Left lung (tissue), 10 donors: ENCODE results near the gene NFIL3. TPM values are rescaled to one million over a fixed set of nuclear protein-coding genes. Genes with fewer than 3 reads are reported as not detected.
A peak's percentile ranks its signal among the peaks of the same experiment; 100 is the strongest.

Source experiments
- ATAC-seq: fragments of 200-7000 bp; cut with Tn5 transposase; one replicate; pipeline ENCODE4 v1.9.1; 2020; ENCODE audit warnings: moderate library complexity
- DNase-seq, 4 donors: peaks; one replicate each; pipeline ENCODE4 v3.0.0-alpha.2; 2013 to 2020
- H3K27ac ChIP-seq, 2 donors: fragments of 200-600 bp; sonication (generic) in 1 of 2; one replicate each; pipeline versions ENCODE4 v1.5.0 to v1.8.0; 2020 to 2021
- H3K27me3 ChIP-seq, 2 donors: fragments of 200-600 bp; sonication (generic) in 1 of 2; one replicate each; pipeline versions ENCODE4 v1.5.0 to v1.8.0; 2020 to 2021
- H3K36me3 ChIP-seq, 2 donors: fragments of 200-600 bp; sonication (generic) in 1 of 2; one replicate each; pipeline versions ENCODE4 v1.5.0 to v1.8.0; 2020 to 2021
- H3K4me1 ChIP-seq, 2 donors: fragments of 200-600 bp; one replicate each; pipeline ENCODE4 v1.8.0; 2021
- H3K4me3 ChIP-seq, 2 donors: fragments of 200-600 bp; sonication (generic) in 1 of 2; one replicate each; pipeline versions ENCODE4 v1.5.0 to v1.8.0; 2020 to 2021; ENCODE audit warnings: mild to moderate bottlenecking in 1 of 2
- H3K9me3 ChIP-seq, 2 donors: fragments of 200-600 bp; sonication (generic) in 1 of 2; one replicate each; pipeline versions ENCODE4 v1.5.0 to v1.8.0; 2020 to 2021
- intact Hi-C, 2 donors: fragments of 100-400 bp; cut with DNase I; formaldehyde crosslinking; loops; one replicate each; pipeline versions ENCODE4 v1.11.2 to v1.14.2; 2022
- polyA plus RNA-seq, 6 donors: library from polyadenylated mRNA; unstranded; fragments of 120-200 nt; gene quantifications; one replicate each; pipeline ENCODE4 v1.2.1, GENCODE V29; 2013; ENCODE audit not compliant: insufficient read length in 6 of 6
- total RNA-seq, 2 donors: library from RNA; stranded (reverse); fragmentation: NEBNext Ultra II Directional; extraction: Animal tissue kit (Norgen Biotek cat#: 25700); gene quantifications; one replicate each; pipeline ENCODE4 v1.2.1, GENCODE V29; 2021
- TF ChIP-seq, protein P1 (sequence below), 2 donors: fragments of 200-600 bp; sonication (generic) in 1 of 2; IDR thresholded peaks; one replicate each; pipeline versions ENCODE4 v1.5.0 to v1.8.0; 2021; ENCODE audit warnings: antibody characterized with exemption in 2 of 2
- donor health status: DM: no; HTN: yes; CAD: no.
- donor health status: DM: no; HTN: no; CAD: no.

Gene NFIL3
- total and polyA plus RNA-seq, 8 donors = 27.8 to 52.8 (median 44.0) TPM

DNA sequence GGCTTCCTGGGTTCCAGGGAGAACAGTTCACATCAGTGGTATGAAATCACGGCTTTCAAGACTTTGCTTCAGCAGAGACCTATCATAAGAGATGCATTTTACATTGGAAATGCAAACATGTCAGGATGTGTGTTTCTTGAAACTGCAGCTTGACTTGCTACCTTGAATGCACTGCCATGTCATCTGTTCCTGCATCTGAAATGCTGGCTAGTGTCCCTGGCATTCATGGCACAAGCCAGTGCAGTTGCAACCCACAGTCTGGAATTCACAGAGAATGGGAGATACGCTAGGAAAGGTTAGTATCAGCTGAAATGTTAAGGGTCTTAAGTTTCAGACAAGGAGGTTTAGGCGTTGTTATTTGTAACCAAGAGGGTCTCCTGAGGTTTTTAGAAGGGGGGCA, 24.7 kb downstream of the NFIL3 start:
- no peaks in the 10 kb centered on the region for H3K36me3 ChIP-seq
- DNase-seq = no peak
- no peak for ATAC-seq
- no peaks in the 10 kb centered on the region for H3K27me3 ChIP-seq
- peaks cover 3 to 32% of the 10 kb centered on the region in 2 donors for H3K4me1 ChIP-seq
- no peak overlapping the region for H3K4me3 ChIP-seq
- TF ChIP-seq, protein P1, sequence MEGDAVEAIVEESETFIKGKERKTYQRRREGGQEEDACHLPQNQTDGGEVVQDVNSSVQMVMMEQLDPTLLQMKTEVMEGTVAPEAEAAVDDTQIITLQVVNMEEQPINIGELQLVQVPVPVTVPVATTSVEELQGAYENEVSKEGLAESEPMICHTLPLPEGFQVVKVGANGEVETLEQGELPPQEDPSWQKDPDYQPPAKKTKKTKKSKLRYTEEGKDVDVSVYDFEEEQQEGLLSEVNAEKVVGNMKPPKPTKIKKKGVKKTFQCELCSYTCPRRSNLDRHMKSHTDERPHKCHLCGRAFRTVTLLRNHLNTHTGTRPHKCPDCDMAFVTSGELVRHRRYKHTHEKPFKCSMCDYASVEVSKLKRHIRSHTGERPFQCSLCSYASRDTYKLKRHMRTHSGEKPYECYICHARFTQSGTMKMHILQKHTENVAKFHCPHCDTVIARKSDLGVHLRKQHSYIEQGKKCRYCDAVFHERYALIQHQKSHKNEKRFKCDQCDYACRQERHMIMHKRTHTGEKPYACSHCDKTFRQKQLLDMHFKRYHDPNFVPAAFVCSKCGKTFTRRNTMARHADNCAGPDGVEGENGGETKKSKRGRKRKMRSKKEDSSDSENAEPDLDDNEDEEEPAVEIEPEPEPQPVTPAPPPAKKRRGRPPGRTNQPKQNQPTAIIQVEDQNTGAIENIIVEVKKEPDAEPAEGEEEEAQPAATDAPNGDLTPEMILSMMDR (IDR thresholded peaks at IDR 0.05) = no peak
- intact Hi-C loops = no loop called here
- no peak overlapping the region for H3K27ac ChIP-seq
- no peaks in the 10 kb centered on the region for H3K9me3 ChIP-seq

DNA sequence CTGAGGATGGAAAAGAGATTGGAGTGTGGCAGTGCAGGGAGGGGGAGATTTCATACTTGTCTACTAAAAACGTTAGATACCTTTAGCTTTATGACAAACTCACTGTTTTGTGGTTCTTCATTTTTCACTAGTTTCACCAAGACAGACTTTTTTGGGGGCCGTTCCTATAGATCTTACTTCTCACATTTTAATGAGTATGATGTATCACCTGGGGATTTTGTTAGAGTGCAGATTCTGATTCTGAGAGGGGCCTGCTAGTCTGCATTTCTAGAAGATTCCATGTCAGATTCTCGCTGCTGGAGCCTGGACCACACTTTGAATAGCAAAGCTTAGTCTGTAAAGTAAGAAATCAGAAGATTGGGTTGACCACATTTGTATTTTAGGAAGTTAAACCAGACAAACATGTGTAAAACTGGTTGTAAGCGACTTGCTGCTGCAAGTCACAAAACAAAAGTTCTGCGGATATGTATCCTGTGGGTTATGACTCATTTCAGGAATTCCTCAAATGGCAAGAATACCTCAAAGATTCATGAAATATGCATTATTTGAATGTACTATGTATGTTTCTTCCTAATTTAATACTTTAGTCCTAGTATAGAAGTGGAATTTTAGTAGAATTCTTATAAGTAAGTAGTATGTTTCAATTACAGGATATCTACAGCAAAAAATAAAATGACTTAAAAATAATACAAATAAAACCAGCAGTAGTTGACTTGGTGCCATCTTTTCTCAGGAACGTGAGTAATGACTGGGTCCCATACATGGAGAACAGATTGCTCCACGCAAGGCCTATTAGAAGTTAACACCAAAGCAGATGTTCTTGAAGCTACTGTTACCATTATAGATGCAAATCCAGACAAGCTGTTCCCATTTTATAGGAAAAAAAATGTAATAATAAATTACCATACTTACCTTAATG, 27.8 kb downstream of the NFIL3 start:
- Histone ChIP-seq H3K36me3 (no peaks in the 10 kb centered on the region), H3K4me1 (peaks cover 3 to 24% of the 10 kb centered on the region in 2 donors), H3K4me3 (no peak overlapping the region), H3K27ac (peak overlapping the region; percentile 60 to 73), H3K9me3 (no peaks in the 10 kb centered on the region), H3K27me3 (no peaks in the 10 kb centered on the region)
- intact Hi-C loops = no loop called here
- DNase-seq (no peak), ATAC-seq (peak; percentile 50)
- TF ChIP-seq, protein P1 (IDR thresholded peaks at IDR 0.05) = no peak

DNA sequence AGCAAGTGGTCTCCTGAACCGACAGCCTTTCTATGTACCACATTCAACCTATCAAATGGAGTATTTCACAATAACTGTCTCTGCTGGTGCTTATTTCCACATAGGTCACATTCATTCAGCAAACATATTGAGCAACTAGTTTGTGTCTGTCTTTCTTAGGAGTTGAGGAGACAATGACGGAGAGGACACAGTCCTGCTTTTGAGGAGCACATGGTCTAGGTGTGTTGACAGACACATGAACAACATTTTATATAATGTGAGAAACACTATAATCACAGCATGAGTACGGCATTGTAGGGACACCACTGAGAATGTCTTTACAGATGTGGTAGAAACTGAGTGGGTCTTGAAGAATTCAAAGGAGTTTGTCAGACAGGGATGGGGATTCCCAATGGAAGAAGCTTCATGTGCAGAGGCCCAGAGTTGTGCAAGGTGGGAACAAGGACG, 28.5 kb downstream of the NFIL3 start:
- intact Hi-C loops = no loop called here
- ATAC-seq (peak; percentile 74), DNase-seq (no peak)
- Histone ChIP-seq H3K9me3 (no peaks in the 10 kb centered on the region), H3K27me3 (no peaks in the 10 kb centered on the region), H3K4me3 (no peak overlapping the region), H3K4me1 (peaks cover 3 to 24% of the 10 kb centered on the region in 2 donors), H3K27ac (peak overlapping the region; percentile 60 to 73), H3K36me3 (no peaks in the 10 kb centered on the region)
- TF ChIP-seq, protein P1 (IDR thresholded peaks at IDR 0.05) = no peak

DNA sequence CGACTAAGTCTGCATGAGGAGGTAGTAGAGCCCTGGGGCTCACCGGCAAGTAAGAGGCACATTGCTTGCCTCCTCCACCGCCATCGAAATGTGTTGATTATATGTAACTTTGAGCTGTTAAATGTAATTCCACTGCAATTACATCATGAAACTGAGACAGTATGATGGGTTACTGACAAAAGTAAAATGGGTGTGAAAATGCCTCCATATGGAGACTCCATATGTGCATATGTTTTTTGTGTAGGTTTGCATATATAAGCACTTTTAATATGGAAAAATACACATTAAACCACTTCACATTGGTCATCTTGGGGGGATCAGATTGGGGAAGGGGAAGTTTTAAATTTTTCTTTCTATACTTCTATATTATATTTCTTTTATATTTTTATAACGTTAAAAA, 29.8 kb downstream of the NFIL3 start:
- Histone ChIP-seq H3K4me3 (no peak overlapping the region), H3K9me3 (no peaks in the 10 kb centered on the region), H3K4me1 (peaks cover 3 to 24% of the 10 kb centered on the region in 2 donors), H3K27me3 (no peaks in the 10 kb centered on the region), H3K27ac (no peak overlapping the region), H3K36me3 (no peaks in the 10 kb centered on the region)
- intact Hi-C loops = no loop called here
- ATAC-seq = no peak
- DNase-seq = no peak
- TF ChIP-seq, protein P1 (IDR thresholded peaks at IDR 0.05) = no peak

DNA sequence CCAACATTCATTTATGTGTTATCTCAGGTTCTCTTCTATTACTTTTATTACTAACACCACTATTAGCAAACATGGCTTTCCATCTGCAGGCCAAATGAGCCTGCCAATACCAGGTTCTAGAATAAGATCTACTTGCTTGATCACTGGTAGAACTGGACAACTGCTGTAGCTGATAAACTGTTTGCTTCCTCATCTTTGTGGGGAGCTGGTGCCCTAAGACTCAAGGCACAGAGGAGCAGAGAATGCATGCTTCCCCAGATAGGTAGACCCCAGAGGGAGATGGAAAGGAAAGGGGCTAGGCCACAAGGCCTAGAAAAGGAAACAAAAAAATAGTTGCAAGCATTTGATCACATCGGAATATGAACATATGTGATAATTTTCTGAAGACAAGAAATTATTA, 31.2 kb downstream of the NFIL3 start:
- peaks cover 3 to 24% of the 10 kb centered on the region in 2 donors for H3K4me1 ChIP-seq
- no peak overlapping the region for H3K27ac ChIP-seq
- TF ChIP-seq, protein P1 (IDR thresholded peaks at IDR 0.05) = no peak
- no peaks in the 10 kb centered on the region for H3K27me3 ChIP-seq
- intact Hi-C loops = no loop called here
- no peak for DNase-seq
- H3K36me3 ChIP-seq = no peaks in the 10 kb centered on the region
- no peak for ATAC-seq
- H3K4me3 ChIP-seq = no peak overlapping the region
- no peaks in the 10 kb centered on the region for H3K9me3 ChIP-seq
